SK-N-SH treated with all-trans-retinoic acid at 6 μM for 48 hours (cell line): Measurements from ENCODE around the gene CHRND.

Experiments
- ATAC-seq: fragments of 200-7000 bp; cut with Tn5 transposase; 3 replicates; pipeline ENCODE4 v1.9.1; 2020; ENCODE audit warnings: mild to moderate bottlenecking, moderate library complexity
- ARNTL ChIP-seq: fragments of 450-650 bp; formaldehyde crosslinking; IDR thresholded peaks from 2 replicates; pipeline ENCODE4 v1.5.0; 2020; ENCODE audit warnings: low read depth, mild to moderate bottlenecking, moderate library complexity, borderline replicate concordance
- BACH2 ChIP-seq: fragments of 250-450 bp; sonication (Bioruptor Pico); IDR thresholded peaks from 2 replicates; pipeline ENCODE4 v1.9.0; 2021; ENCODE audit warnings: mild to moderate bottlenecking, borderline replicate concordance
- CSRNP3 ChIP-seq: fragments of 250-450 bp; sonication (Bioruptor Pico); IDR thresholded peaks from 2 replicates; pipeline ENCODE4 v1.5.1; 2021; ENCODE audit warnings: mild to moderate bottlenecking, moderate library complexity
- GLIS3 ChIP-seq: fragments of 250-450 bp; sonication (Bioruptor Pico); IDR thresholded peaks from 2 replicates; pipeline ENCODE4 v1.5.0; 2020; ENCODE audit warnings: mild to moderate bottlenecking, moderate library complexity
- OSR1 ChIP-seq: fragments of 250-450 bp; sonication (Bioruptor Pico); IDR thresholded peaks from 2 replicates; pipeline ENCODE4 v1.8.0; 2022; ENCODE audit warnings: moderate library complexity, mild to moderate bottlenecking, inconsistent platforms
- PATZ1 ChIP-seq: fragments of 250-450 bp; sonication (Bioruptor Pico); IDR thresholded peaks from 2 replicates; pipeline ENCODE4 v1.8.0; 2020; ENCODE audit warnings: mild to moderate bottlenecking, moderate library complexity, borderline replicate concordance
- PPARA ChIP-seq: fragments of 250-450 bp; sonication (Bioruptor Pico); IDR thresholded peaks from 2 replicates; pipeline ENCODE4 v1.5.0; 2020; ENCODE audit warnings: mild to moderate bottlenecking, borderline replicate concordance
- RARB ChIP-seq: fragments of 250-450 bp; sonication (Bioruptor Pico); IDR thresholded peaks from 2 replicates; pipeline ENCODE4 v1.8.0; 2021; ENCODE audit warnings: mild to moderate bottlenecking, moderate library complexity
- SNAI2 ChIP-seq: fragments of 250-450 bp; sonication (Bioruptor Pico); IDR thresholded peaks from 2 replicates; pipeline ENCODE4 v1.5.0; 2020; ENCODE audit warnings: mild to moderate bottlenecking, moderate library complexity
- TCF4 ChIP-seq: fragments of 250-450 bp; sonication (Bioruptor Pico); IDR thresholded peaks from 2 replicates; pipeline ENCODE4 v1.8.0; 2021; ENCODE audit warnings: mild to moderate bottlenecking, moderate library complexity, borderline replicate concordance
- TSHZ2 ChIP-seq: fragments of 250-450 bp; sonication (Bioruptor Pico); IDR thresholded peaks from 2 replicates; pipeline ENCODE4 v1.5.0; 2020; ENCODE audit warnings: mild to moderate bottlenecking, moderate library complexity
- ZC3H10 ChIP-seq: fragments of 250-450 bp; sonication (Bioruptor Pico); IDR thresholded peaks from 2 replicates; pipeline ENCODE4 v1.5.1; 2021; ENCODE audit warnings: mild to moderate bottlenecking, moderate library complexity
- ZFP30 ChIP-seq: fragments of 450-650 bp; formaldehyde crosslinking; IDR thresholded peaks from 2 replicates; pipeline ENCODE4 v1.5.0; 2022; ENCODE audit warnings: mild to moderate bottlenecking, moderate library complexity
- ZNF70 ChIP-seq: fragments of 450-650 bp; formaldehyde crosslinking; IDR thresholded peaks from 2 replicates; pipeline ENCODE4 v1.5.0; 2020; ENCODE audit warnings: mild to moderate bottlenecking, moderate library complexity
- ZNF8 ChIP-seq: fragments of 450-650 bp; formaldehyde crosslinking; IDR thresholded peaks from 2 replicates; pipeline ENCODE4 v1.5.0; 2020; ENCODE audit warnings: mild to moderate bottlenecking, moderate library complexity

CHRND gene

DNA sequence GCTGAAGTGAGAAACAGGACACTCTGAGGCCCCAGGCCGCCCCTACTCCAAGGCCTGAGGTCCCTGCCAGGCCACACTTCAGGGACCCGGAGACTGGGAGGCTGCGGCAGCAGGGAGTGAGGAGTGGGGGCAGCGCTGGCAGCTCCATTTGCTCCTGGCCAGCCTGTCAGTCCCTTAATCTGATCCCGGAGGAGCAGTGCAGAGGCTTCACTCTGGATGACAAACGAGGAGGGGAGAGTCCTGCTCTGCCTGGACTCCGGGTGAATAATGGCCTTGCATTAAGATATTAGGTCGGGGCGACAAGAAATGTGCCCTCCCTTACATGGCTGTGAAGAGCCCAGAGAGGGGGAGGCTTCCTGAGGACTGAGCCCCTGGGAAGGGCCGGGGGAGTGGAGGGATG is 20.1 kb upstream of the CHRND start:
- TF ChIP-seq CSRNP3 (CRISPR knock-in tag) (no peak), BACH2 (CRISPR knock-in tag) (no peak), ZNF8 (CRISPR knock-in tag) (no peak), ARNTL (no peak), ZFP30 (CRISPR knock-in tag) (no peak), OSR1 (CRISPR knock-in tag) (no peak), PATZ1 (CRISPR knock-in tag) (no peak), TSHZ2 (CRISPR knock-in tag) (no peak), PPARA (CRISPR knock-in tag) (no peak), TCF4 (CRISPR knock-in tag) (no peak)
- TF ChIP-seq, all 23 proteins: peak for 0
- ATAC-seq, result peak; percentile 8; the same call in 2 of the 3 replicates

DNA sequence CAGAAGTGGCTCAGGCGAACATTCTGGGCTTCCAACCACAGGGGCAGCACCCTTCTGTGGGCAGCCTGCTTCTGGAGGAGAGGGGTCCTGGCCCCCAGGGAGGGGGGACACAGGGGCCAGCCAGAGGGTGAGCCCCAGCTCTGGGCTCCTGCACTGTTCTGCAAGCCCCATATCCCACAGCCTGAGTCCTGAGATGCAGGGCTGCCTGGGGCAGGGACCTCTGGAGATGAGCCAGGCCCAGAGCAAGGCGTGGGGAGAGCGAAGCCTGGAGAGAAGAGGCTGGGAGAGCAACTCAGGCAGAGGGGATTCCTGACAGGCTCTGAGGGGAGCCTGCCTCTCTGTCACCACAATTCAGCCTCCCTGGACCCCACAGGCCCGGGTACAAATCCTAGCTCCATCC is 19.3 kb upstream of the CHRND start:
- ATAC-seq, result no peak; the same call in 2 of the 3 replicates
- TF ChIP-seq TSHZ2 (CRISPR knock-in tag) (no peak), CSRNP3 (CRISPR knock-in tag) (no peak), ARNTL (no peak), SNAI2 (CRISPR knock-in tag) (no peak), BACH2 (CRISPR knock-in tag) (no peak)

DNA sequence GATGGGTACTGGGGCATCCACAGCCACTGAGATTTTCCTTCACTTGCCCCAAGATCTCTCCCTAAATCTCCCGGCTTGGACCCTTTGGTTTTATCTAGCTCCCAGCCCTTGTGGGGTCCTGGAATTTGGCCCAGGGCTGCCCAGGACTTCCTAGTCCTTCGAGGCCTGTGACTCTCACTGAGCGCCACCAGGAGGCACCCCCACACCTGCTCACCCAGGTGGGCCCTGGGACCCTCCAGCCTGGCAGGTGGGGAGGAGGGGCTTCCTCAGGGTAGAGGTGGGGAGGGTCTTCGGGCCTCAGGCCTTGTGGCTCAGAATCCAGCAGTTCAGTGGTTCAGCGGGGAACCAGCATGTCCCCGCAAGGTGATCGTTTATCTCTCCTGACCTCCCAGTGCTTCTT is 17.7 kb upstream of the CHRND start:
- ATAC-seq, result no peak
- TF ChIP-seq TSHZ2 (CRISPR knock-in tag), result no peak
- no peak for TF ChIP-seq PATZ1 (CRISPR knock-in tag)
- TF ChIP-seq RARB (CRISPR knock-in tag), result no peak
- no peak for TF ChIP-seq GLIS3
- no peak for TF ChIP-seq ARNTL
- no peak for TF ChIP-seq SNAI2 (CRISPR knock-in tag)
- no peak for TF ChIP-seq ZNF70 (CRISPR knock-in tag)
- TF ChIP-seq ZC3H10, result no peak
- no peak for TF ChIP-seq PPARA (CRISPR knock-in tag)
- TF ChIP-seq BACH2 (CRISPR knock-in tag), result no peak
